Right lobe of liver (tissue), 4 donors: ENCODE data around the gene PSPH.

Experiments used
- CTCF ChIP-seq, 4 donors: fragments of 200-600 bp in 3 of 4; fragments of 450-650 bp in 1 of 4; IDR thresholded peaks; one replicate each; pipeline versions ENCODE4 v1.5.1 to v1.8.0; 2016 to 2022; ENCODE audit warnings: antibody characterized with exemption in 4 of 4, mild to moderate bottlenecking in 2 of 4
- POLR2A ChIP-seq: fragments of 450-650 bp; IDR thresholded peaks from one replicate; pipeline ENCODE4 v1.6.1; 2017; ENCODE audit warnings: antibody characterized with exemption, mild to moderate bottlenecking
- donor health status: DM: no; HTN: no; CAD: no.
- donor health status: DM: no; HTN: no; CAD: no.
- donor health status: DM: no; HTN: yes; CAD: no.

DNA sequence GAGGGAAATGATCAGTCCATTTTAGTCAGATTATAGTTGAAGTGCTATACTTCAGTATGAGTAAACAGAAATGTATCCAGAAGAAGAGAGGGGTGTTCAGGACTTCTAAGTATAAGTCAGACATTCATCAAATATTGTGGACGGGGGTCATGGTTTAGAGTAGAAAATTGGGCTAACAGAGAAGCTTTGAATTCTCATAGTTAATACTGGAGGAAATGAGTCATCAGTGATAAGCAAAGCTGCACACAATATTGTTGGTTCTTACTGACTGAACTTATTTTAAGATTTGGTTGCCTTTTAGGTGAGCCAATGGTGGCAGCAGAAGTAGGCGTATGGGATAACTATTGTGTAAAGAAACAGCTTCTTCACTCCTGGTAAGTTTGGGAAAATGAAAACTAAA is 11.1 kb upstream of the PSPH start:
- no peak for TF ChIP-seq CTCF (IDR thresholded peaks at IDR 0.05)
- TF ChIP-seq POLR2A = no peak
